ENCODE data around the gene SLC24A3.

GRCh38 chr20:19512886-19513677 is 300.6 kb downstream of the SLC24A3 start:
- TF ChIP-seq CTCF (conservative IDR thresholded peaks at IDR 0.05; ENCODE audit: low read length) (no peak), EZH2phosphoT487 (IDR thresholded peaks at IDR 0.05; ENCODE audit: borderline replicate concordance, low read depth, low read length) (no peak)

Data from OCI-LY7 (cell line).